H9 (cell line): ENCODE measurements around the gene ZNF345. TPM values are rescaled to one million over a fixed set of nuclear protein-coding genes. Genes with fewer than 3 reads are reported as not detected.

ENCODE experiments used
- DNase-seq: peaks from one replicate; pipeline ENCODE4 v3.0.0-alpha.2; 2017
- H2AFZ ChIP-seq: one replicate; pipeline ENCODE4 v1.6.1; 2013; ENCODE audit warnings: mild to moderate bottlenecking, low read length, control low read depth, moderate library complexity
- H2AK5ac ChIP-seq: 2 replicates; pipeline ENCODE4 v1.6.1; 2013; ENCODE audit warnings: low read length, control low read depth, mixed read lengths; ENCODE audit not compliant: insufficient read length
- H2BK120ac ChIP-seq: one replicate; pipeline ENCODE4 v1.6.1; 2013; ENCODE audit warnings: low read depth, mild to moderate bottlenecking, low read length, control low read depth, inconsistent platforms; ENCODE audit not compliant: poor library complexity, severe bottlenecking
- H2BK12ac ChIP-seq: 2 replicates; pipeline ENCODE4 v1.6.1; 2013; ENCODE audit warnings: low read length, control low read depth, mixed read lengths, low read depth; ENCODE audit not compliant: insufficient read length
- H2BK15ac ChIP-seq: 2 replicates; pipeline ENCODE4 v1.6.1; 2013; ENCODE audit warnings: low read depth, low read length, control low read depth
- H2BK20ac ChIP-seq: one replicate; pipeline ENCODE4 v1.6.1; 2013; ENCODE audit warnings: low read depth, mild to moderate bottlenecking, low read length, control low read depth, inconsistent platforms; ENCODE audit not compliant: poor library complexity, severe bottlenecking
- H2BK5ac ChIP-seq: 2 replicates; pipeline ENCODE4 v1.6.1; 2013; ENCODE audit warnings: low read length, control low read depth, mixed read lengths; ENCODE audit not compliant: insufficient read length
- H3K14ac ChIP-seq: 2 replicates; pipeline ENCODE4 v1.6.1; 2013; ENCODE audit warnings: low read length, control low read depth; ENCODE audit not compliant: insufficient read depth
- H3K18ac ChIP-seq: 2 replicates; pipeline ENCODE4 v1.6.1; 2013; ENCODE audit warnings: low read depth, mild to moderate bottlenecking, mixed read lengths, low read length, control low read depth; ENCODE audit not compliant: insufficient read length
- H3K23ac ChIP-seq: 2 replicates; pipeline ENCODE4 v1.6.1; 2013; ENCODE audit warnings: low read length, control low read depth, mixed read lengths, low read depth; ENCODE audit not compliant: insufficient read length
- H3K23me2 ChIP-seq: 2 replicates; pipeline ENCODE4 v1.6.1; 2013; ENCODE audit warnings: low read depth, mild to moderate bottlenecking, mixed read lengths, low read length, control low read depth; ENCODE audit not compliant: insufficient read length, poor library complexity, severe bottlenecking
- H3K27ac ChIP-seq: 2 replicates; pipeline ENCODE4 v1.5.1; 2013; ENCODE audit warnings: low read length, control low read depth, mixed read lengths, low read depth; ENCODE audit not compliant: insufficient read length
- H3K27me3 ChIP-seq: 2 replicates; pipeline ENCODE4 v1.6.1; 2013; ENCODE audit warnings: low read length, control low read depth, inconsistent platforms; ENCODE audit not compliant: insufficient read depth
- H3K4ac ChIP-seq: 2 replicates; pipeline ENCODE4 v1.6.1; 2013; ENCODE audit warnings: low read depth, mild to moderate bottlenecking, control low read depth, inconsistent platforms, low read length, moderate library complexity
- H3K4me1 ChIP-seq: 2 replicates; pipeline ENCODE4 v1.6.1; 2013; ENCODE audit warnings: low read length, control low read depth, inconsistent platforms; ENCODE audit not compliant: insufficient read depth
- H3K4me2 ChIP-seq: 2 replicates; pipeline ENCODE4 v1.6.1; 2013; ENCODE audit warnings: low read length, control low read depth, mixed read lengths; ENCODE audit not compliant: insufficient read length, insufficient read depth
- H3K56ac ChIP-seq: 2 replicates; pipeline ENCODE4 v1.6.1; 2013; ENCODE audit warnings: low read depth, mild to moderate bottlenecking, mixed read lengths, low read length, control low read depth; ENCODE audit not compliant: insufficient read length
- H3K79me1 ChIP-seq: 2 replicates; pipeline ENCODE4 v1.6.1; 2013; ENCODE audit warnings: low read depth, mild to moderate bottlenecking, moderate library complexity, low read length, control low read depth, inconsistent platforms; ENCODE audit not compliant: insufficient read depth, poor library complexity, severe bottlenecking
- H3K79me2 ChIP-seq: 2 replicates; pipeline ENCODE4 v1.6.1; 2013; ENCODE audit warnings: low read length, control low read depth, inconsistent platforms; ENCODE audit not compliant: insufficient read depth
- H3K9ac ChIP-seq: 2 replicates; pipeline ENCODE4 v1.6.1; 2013; ENCODE audit warnings: low read length, control low read depth, mixed read lengths; ENCODE audit not compliant: insufficient read length; ENCODE audit errors: extremely low read depth
- H3K9me3 ChIP-seq: one replicate; pipeline ENCODE4 v1.6.1; 2013; ENCODE audit warnings: low read depth, low read length, inconsistent platforms; ENCODE audit not compliant: control insufficient read depth
- H3T11ph ChIP-seq: one replicate; pipeline ENCODE4 v1.6.1; 2013; ENCODE audit warnings: mild to moderate bottlenecking, low read length, control low read depth, inconsistent platforms
- H4K20me1 ChIP-seq: one replicate; pipeline ENCODE4 v1.6.1; 2013; ENCODE audit not compliant: control insufficient read depth, insufficient read length, insufficient read depth
- H4K5ac ChIP-seq: 2 replicates; pipeline ENCODE4 v1.6.1; 2013; ENCODE audit warnings: low read depth, mild to moderate bottlenecking, mixed read lengths, low read length, control low read depth; ENCODE audit not compliant: insufficient read length
- H4K8ac ChIP-seq: replicated peaks from 2 replicates; pipeline ENCODE4 v1.6.1; 2013; ENCODE audit warnings: low read length, control low read depth, mixed read lengths, low read depth; ENCODE audit not compliant: insufficient read length
- H4K91ac ChIP-seq: 2 replicates; pipeline ENCODE4 v1.6.1; 2013; ENCODE audit warnings: low read depth, mild to moderate bottlenecking, moderate library complexity, mixed read lengths, low read length, control low read depth; ENCODE audit not compliant: insufficient read length
- H3K27ac Mint-ChIP-seq, 3 experiments: 2 replicates in 2 of 3; 3 replicates in 1 of 3; pipeline ENCODE4 v1.8.0; 2020 to 2021; ENCODE audit warnings: mixed read lengths in 3 of 3, mild to moderate bottlenecking in 1 of 3, moderate library complexity in 1 of 3
- H3K27me3 Mint-ChIP-seq: 2 replicates; pipeline ENCODE4 v1.8.0; 2021; ENCODE audit warnings: low read depth, mild to moderate bottlenecking, moderate library complexity, mixed read lengths
- H3K36me3 Mint-ChIP-seq, 3 experiments: 2 replicates in 2 of 3; 3 replicates in 1 of 3; pipeline ENCODE4 v1.8.0; 2020 to 2021; ENCODE audit warnings: low read depth in 3 of 3, mixed read lengths in 3 of 3; ENCODE audit not compliant: insufficient read depth in 1 of 3
- H3K4me1 Mint-ChIP-seq, 2 experiments: 2 replicates each; pipeline ENCODE4 v1.8.0; 2020; ENCODE audit warnings: mixed read lengths in 2 of 2
- H3K4me3 Mint-ChIP-seq, 2 experiments: 2 replicates in 1 of 2; 3 replicates in 1 of 2; pipeline ENCODE4 v1.8.0; 2020 to 2021; ENCODE audit warnings: mild to moderate bottlenecking in 2 of 2, mixed read lengths in 2 of 2, moderate library complexity in 1 of 2
- H3K9me3 Mint-ChIP-seq, 2 experiments: 2 replicates in 1 of 2; 3 replicates in 1 of 2; pipeline ENCODE4 v1.8.0; 2020; ENCODE audit warnings: mild to moderate bottlenecking in 2 of 2, mixed read lengths in 2 of 2, moderate library complexity in 1 of 2
- WGBS: extraction: QIAGEN DNeasy Blood & Tissue Kit; methylation state at CpG from one replicate; pipeline ENCODE4 v1.1.7; 2013; ENCODE audit warnings: missing lambda C conversion rate, low lambda C conversion rate, mixed read lengths; ENCODE audit not compliant: insufficient read length; ENCODE audit errors: extremely low coverage; 5-methylcytosine and 5-hydroxymethylcytosine counted together
- total RNA-seq: library from RNA; stranded (reverse); gene quantifications from 2 replicates; pipeline ENCODE4 v1.2.1, GENCODE V29; 2021
- TF ChIP-seq, protein P1 (sequence below): fragments of 200-600 bp; sonication (generic); conservative IDR thresholded peaks from 3 replicates; pipeline ENCODE4 v1.8.0; 2021; ENCODE audit warnings: antibody characterized with exemption, mild to moderate bottlenecking

ZNF345 gene
- total RNA-seq, 1 experiment from 2014 or later = 6.0 TPM

DNA sequence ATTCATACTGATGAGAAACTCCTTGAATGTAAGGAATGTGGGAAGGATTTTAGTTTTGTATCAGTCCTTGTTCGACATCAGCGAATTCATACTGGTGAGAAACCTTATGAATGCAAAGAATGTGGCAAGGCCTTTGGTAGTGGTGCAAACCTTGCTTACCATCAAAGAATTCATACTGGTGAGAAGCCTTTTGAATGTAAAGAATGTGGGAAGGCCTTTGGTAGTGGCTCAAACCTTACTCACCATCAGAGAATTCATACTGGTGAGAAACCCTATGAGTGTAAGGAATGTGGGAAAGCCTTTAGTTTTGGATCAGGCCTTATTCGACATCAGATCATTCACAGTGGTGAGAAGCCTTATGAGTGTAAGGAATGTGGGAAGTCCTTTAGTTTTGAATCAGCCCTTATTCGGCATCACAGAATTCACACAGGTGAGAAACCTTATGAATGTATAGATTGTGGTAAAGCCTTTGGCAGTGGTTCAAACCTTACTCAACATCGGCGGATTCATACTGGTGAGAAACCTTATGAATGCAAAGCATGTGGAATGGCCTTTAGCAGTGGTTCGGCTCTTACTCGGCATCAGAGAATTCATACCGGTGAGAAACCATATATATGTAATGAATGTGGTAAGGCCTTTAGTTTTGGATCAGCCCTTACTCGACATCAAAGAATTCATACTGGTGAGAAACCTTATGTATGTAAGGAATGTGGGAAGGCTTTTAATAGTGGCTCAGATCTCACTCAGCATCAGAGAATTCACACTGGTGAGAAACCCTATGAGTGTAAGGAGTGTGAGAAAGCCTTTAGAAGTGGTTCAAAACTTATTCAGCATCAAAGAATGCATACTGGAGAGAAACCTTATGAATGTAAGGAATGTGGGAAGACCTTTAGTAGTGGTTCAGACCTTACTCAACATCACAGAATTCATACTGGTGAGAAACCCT lies 26.6 kb downstream of the ZNF345 start:
- H2BK5ac ChIP-seq = no peak overlapping the region
- no peak for DNase-seq
- H3K14ac ChIP-seq = no peak overlapping the region
- no peak overlapping the region for H4K91ac ChIP-seq
- no peak overlapping the region for H3K4me2 ChIP-seq
- H3K27ac ChIP-seq = no peak overlapping the region
- H2BK15ac ChIP-seq = no peak overlapping the region
- H4K5ac ChIP-seq = no peak overlapping the region
- H3K27me3 Mint-ChIP-seq = no peaks in the 10 kb centered on the region; the same call in 1 of the 2 replicates
- H2AK5ac ChIP-seq = no peak overlapping the region
- H2AFZ ChIP-seq = no peak overlapping the region
- no peak overlapping the region for H3K56ac ChIP-seq
- H3K23ac ChIP-seq = no peak overlapping the region
- H3K18ac ChIP-seq = no peak overlapping the region
- TF ChIP-seq, protein P1, sequence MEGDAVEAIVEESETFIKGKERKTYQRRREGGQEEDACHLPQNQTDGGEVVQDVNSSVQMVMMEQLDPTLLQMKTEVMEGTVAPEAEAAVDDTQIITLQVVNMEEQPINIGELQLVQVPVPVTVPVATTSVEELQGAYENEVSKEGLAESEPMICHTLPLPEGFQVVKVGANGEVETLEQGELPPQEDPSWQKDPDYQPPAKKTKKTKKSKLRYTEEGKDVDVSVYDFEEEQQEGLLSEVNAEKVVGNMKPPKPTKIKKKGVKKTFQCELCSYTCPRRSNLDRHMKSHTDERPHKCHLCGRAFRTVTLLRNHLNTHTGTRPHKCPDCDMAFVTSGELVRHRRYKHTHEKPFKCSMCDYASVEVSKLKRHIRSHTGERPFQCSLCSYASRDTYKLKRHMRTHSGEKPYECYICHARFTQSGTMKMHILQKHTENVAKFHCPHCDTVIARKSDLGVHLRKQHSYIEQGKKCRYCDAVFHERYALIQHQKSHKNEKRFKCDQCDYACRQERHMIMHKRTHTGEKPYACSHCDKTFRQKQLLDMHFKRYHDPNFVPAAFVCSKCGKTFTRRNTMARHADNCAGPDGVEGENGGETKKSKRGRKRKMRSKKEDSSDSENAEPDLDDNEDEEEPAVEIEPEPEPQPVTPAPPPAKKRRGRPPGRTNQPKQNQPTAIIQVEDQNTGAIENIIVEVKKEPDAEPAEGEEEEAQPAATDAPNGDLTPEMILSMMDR = no peak
- H3K27me3 ChIP-seq = no peaks in the 10 kb centered on the region
- no peaks in the 10 kb centered on the region for H3K4me1 Mint-ChIP-seq
- no peak overlapping the region for H2BK120ac ChIP-seq
- no peak overlapping the region for H4K8ac ChIP-seq
- no peaks in the 10 kb centered on the region for H3K79me1 ChIP-seq
- H3K9ac ChIP-seq = no peak overlapping the region
- no peak overlapping the region for H3K4ac ChIP-seq
- H3K36me3 Mint-ChIP-seq = peaks cover 56 to 76% (median 61%) of the 10 kb centered on the region in 3 experiments
- no peak overlapping the region for H3T11ph ChIP-seq
- H4K20me1 ChIP-seq = no peaks in the 10 kb centered on the region
- H3K9me3 ChIP-seq = peaks cover 60% of the 10 kb centered on the region
- no peak overlapping the region for H3K4me3 Mint-ChIP-seq
- H3K79me2 ChIP-seq = no peaks in the 10 kb centered on the region
- H3K9me3 Mint-ChIP-seq = peaks cover 75 to 85% of the 10 kb centered on the region in 2 experiments
- H2BK12ac ChIP-seq = no peak overlapping the region
- no peaks in the 10 kb centered on the region for H3K23me2 ChIP-seq
- no CpG with 5 or more reads among the region's 10 CpGs for WGBS
- H3K4me1 ChIP-seq = no peaks in the 10 kb centered on the region
- H3K27ac Mint-ChIP-seq = no peak overlapping the region
- H2BK20ac ChIP-seq = no peak overlapping the region
